HepG2 (cell line): ENCODE measurements around the gene CIAO2B. TPM values are rescaled to one million over a fixed set of nuclear protein-coding genes. Genes with fewer than 3 reads are reported as not detected.

Experiments used
- BHLHE40 ChIP-seq: IDR thresholded peaks from 2 replicates; pipeline ENCODE4 v1.6.1; 2011; ENCODE audit warnings: low read length, improper control_type of control experiment
- CEBPB ChIP-seq: IDR thresholded peaks from 2 replicates; pipeline ENCODE4 v1.6.1; 2011; ENCODE audit warnings: low read depth, low read length, improper control_type of control experiment, borderline replicate concordance
- FOXC1 ChIP-seq: sonication (generic); formaldehyde crosslinking; IDR thresholded peaks from 2 replicates; pipeline ENCODE4 v1.8.0; 2022; ENCODE audit warnings: mild to moderate bottlenecking, missing genetic modification reagents, borderline replicate concordance
- GATAD2A ChIP-seq: IDR thresholded peaks from 2 replicates; pipeline ENCODE4 v1.6.1; 2016
- HCFC1 ChIP-seq: fragments of 150-350 bp; IDR thresholded peaks from 2 replicates; pipeline ENCODE4 v1.6.1; 2014; ENCODE audit warnings: low read depth, low read length
- PITX1 ChIP-seq: sonication (generic); formaldehyde crosslinking; IDR thresholded peaks from 2 replicates; pipeline ENCODE4 v1.5.1; 2020; ENCODE audit warnings: mild to moderate bottlenecking, missing genetic modification reagents
- SAP130 ChIP-seq: IDR thresholded peaks from 2 replicates; pipeline ENCODE4 v1.6.1; 2016; ENCODE audit warnings: low read depth
- SIN3B ChIP-seq: fragments of 150-350 bp; IDR thresholded peaks from 2 replicates; pipeline ENCODE4 v1.6.1; 2014; ENCODE audit warnings: low read length
- ZNF317 ChIP-seq: sonication (generic); formaldehyde crosslinking; IDR thresholded peaks from 2 replicates; pipeline ENCODE4 v1.5.0; 2020; ENCODE audit warnings: mild to moderate bottlenecking, missing genetic modification reagents
- ZNF350 ChIP-seq: sonication (generic); formaldehyde crosslinking; IDR thresholded peaks from 2 replicates; pipeline ENCODE4 v1.4.0; 2020; ENCODE audit warnings: mild to moderate bottlenecking, low read depth, missing genetic modification reagents, borderline replicate concordance
- ZNF629 ChIP-seq: sonication (generic); formaldehyde crosslinking; conservative IDR thresholded peaks from 2 replicates; pipeline ENCODE4 v1.5.0; 2020; ENCODE audit warnings: missing genetic modification reagents
- polyA plus RNA-seq, 8 experiments: library from polyadenylated mRNA; depleted of rRNA in 3 of 8; stranded (reverse) in 7 of 8; unstranded in 1 of 8; fragments of >200 nt; fragmentation: Illumina TruSeq in 4 of 8; extraction: Trizol in 4 of 8; gene quantifications; 2 replicates each; pipeline versions ENCODE4 v1.2.1 to v1.2.3, GENCODE V29; 2011 to 2016; ENCODE audit warnings: low read depth in 4 of 8, missing spikeins in 1 of 8, mixed read lengths in 1 of 8; ENCODE audit not compliant: insufficient read depth in 1 of 8
- total RNA-seq, 5 experiments: library from RNA; depleted of rRNA; stranded (reverse); fragments of >200 nt; fragmentation: Illumina TruSeq; extraction: Trizol; gene quantifications; 2 replicates each; pipeline ENCODE4 v1.2.3, GENCODE V29; 2016; ENCODE audit warnings: low read depth in 1 of 5
- TF ChIP-seq, protein P1 (sequence below): sonication (generic); formaldehyde crosslinking; IDR thresholded peaks from 2 replicates; pipeline ENCODE4 v1.9.0; 2021; ENCODE audit warnings: missing genetic modification reagents, mild to moderate bottlenecking, borderline replicate concordance
- TF ChIP-seq, protein P2 (sequence below): sonication (generic); formaldehyde crosslinking; IDR thresholded peaks from 2 replicates; pipeline ENCODE4 v1.5.1; 2020; ENCODE audit warnings: missing genetic modification reagents, mild to moderate bottlenecking, borderline replicate concordance
- TF ChIP-seq, protein P3 (sequence below): sonication (generic); formaldehyde crosslinking; IDR thresholded peaks from 2 replicates; pipeline ENCODE4 v1.5.0; 2020; ENCODE audit warnings: mild to moderate bottlenecking, missing genetic modification reagents, borderline replicate concordance
- TF ChIP-seq, protein P4 (sequence below): sonication (generic); formaldehyde crosslinking; IDR thresholded peaks from 2 replicates; pipeline ENCODE4 v1.9.0; 2021; ENCODE audit warnings: missing genetic modification reagents, borderline replicate concordance

CIAO2B gene
- total and polyA plus RNA-seq, 2 of the 13 experiments (the other 11 are each of a cell fraction or from before 2014, with no cell fraction given): 157 to 293 TPM

DNA sequence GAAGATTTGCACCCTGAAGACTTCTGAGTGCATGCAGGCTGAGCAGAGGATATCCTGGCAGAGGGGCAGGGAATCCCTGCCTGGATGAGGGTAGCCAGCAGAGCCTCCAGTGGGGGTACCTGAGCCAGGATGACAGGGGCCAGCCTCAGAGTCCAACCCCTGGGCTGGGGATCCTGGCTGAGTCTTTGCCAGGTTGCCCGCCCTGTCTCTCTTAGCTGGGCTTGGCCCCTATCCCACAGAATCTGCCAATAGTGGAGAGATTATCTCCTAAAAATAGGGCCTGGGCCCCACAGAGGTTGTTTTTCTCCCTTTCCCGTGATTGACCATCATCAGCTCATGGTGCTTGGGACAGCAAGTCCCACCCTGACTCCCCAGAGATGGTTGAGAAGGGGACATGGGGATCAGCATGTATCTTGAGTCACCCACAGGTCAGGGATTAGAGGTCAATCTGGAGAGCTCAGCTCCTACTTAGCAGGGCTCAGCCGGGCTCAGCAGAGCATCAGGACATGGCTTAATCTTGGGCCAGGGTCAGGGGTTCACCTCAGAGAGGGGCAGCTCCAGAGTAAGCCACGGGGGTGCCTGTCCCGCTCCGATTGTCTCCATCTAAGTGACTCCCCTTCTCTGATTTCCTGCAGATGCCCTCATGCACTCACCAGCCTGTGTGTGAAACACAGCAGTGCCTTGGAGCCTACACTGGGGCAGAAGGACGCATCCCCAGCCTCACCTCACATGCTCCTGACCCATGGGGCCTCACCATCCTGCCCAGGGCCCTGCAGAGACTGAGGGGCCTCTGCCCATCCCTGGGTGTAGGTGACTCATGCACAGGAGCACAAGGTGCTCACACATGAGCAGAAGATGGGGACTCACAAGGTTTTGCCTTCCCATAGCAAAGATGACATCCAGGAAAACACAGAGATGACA is 27.0 kb downstream of the CIAO2B start (continued):
- TF ChIP-seq, protein P1, sequence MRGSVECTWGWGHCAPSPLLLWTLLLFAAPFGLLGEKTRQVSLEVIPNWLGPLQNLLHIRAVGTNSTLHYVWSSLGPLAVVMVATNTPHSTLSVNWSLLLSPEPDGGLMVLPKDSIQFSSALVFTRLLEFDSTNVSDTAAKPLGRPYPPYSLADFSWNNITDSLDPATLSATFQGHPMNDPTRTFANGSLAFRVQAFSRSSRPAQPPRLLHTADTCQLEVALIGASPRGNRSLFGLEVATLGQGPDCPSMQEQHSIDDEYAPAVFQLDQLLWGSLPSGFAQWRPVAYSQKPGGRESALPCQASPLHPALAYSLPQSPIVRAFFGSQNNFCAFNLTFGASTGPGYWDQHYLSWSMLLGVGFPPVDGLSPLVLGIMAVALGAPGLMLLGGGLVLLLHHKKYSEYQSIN: no peak
- TF ChIP-seq, protein P2, sequence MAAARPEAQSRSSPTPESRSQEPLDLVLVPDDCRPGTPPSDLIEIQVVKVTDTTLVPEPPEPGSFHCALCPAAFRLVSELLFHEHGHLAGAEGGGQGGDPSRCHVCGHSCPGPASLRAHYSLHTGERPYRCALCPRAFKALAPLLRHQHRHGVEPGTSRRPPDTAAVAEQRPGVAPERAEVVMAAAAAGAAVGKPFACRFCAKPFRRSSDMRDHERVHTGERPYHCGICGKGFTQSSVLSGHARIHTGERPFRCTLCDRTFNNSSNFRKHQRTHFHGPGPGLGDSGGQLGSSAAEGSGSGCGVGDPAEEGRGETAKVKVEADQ (CRISPR knock-in tag): no peak
- TF ChIP-seq FOXC1 (CRISPR knock-in tag): no peak
- TF ChIP-seq, protein P3, sequence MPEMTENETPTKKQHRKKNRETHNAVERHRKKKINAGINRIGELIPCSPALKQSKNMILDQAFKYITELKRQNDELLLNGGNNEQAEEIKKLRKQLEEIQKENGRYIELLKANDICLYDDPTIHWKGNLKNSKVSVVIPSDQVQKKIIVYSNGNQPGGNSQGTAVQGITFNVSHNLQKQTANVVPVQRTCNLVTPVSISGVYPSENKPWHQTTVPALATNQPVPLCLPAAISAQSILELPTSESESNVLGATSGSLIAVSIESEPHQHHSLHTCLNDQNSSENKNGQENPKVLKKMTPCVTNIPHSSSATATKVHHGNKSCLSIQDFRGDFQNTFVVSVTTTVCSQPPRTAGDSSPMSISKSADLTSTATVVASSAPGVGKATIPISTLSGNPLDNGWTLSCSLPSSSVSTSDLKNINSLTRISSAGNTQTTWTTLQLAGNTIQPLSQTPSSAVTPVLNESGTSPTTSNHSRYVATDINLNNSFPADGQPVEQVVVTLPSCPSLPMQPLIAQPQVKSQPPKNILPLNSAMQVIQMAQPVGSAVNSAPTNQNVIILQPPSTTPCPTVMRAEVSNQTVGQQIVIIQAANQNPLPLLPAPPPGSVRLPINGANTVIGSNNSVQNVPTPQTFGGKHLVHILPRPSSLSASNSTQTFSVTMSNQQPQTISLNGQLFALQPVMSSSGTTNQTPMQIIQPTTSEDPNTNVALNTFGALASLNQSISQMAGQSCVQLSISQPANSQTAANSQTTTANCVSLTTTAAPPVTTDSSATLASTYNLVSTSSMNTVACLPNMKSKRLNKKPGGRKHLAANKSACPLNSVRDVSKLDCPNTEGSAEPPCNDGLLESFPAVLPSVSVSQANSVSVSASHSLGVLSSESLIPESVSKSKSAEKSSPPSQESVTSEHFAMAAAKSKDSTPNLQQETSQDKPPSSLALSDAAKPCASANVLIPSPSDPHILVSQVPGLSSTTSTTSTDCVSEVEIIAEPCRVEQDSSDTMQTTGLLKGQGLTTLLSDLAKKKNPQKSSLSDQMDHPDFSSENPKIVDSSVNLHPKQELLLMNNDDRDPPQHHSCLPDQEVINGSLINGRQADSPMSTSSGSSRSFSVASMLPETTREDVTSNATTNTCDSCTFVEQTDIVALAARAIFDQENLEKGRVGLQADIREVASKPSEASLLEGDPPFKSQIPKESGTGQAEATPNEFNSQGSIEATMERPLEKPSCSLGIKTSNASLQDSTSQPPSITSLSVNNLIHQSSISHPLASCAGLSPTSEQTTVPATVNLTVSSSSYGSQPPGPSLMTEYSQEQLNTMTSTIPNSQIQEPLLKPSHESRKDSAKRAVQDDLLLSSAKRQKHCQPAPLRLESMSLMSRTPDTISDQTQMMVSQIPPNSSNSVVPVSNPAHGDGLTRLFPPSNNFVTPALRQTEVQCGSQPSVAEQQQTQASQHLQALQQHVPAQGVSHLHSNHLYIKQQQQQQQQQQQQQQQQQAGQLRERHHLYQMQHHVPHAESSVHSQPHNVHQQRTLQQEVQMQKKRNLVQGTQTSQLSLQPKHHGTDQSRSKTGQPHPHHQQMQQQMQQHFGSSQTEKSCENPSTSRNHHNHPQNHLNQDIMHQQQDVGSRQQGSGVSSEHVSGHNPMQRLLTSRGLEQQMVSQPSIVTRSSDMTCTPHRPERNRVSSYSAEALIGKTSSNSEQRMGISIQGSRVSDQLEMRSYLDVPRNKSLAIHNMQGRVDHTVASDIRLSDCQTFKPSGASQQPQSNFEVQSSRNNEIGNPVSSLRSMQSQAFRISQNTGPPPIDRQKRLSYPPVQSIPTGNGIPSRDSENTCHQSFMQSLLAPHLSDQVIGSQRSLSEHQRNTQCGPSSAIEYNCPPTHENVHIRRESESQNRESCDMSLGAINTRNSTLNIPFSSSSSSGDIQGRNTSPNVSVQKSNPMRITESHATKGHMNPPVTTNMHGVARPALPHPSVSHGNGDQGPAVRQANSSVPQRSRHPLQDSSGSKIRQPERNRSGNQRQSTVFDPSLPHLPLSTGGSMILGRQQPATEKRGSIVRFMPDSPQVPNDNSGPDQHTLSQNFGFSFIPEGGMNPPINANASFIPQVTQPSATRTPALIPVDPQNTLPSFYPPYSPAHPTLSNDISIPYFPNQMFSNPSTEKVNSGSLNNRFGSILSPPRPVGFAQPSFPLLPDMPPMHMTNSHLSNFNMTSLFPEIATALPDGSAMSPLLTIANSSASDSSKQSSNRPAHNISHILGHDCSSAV (CRISPR knock-in tag): no peak
- no peak for TF ChIP-seq ZNF629 (CRISPR knock-in tag)
- no peak for TF ChIP-seq HCFC1
- TF ChIP-seq GATAD2A (CRISPR knock-in tag): no peak
- no peak for TF ChIP-seq ZNF317
- no peak for TF ChIP-seq CEBPB
- TF ChIP-seq, protein P4, sequence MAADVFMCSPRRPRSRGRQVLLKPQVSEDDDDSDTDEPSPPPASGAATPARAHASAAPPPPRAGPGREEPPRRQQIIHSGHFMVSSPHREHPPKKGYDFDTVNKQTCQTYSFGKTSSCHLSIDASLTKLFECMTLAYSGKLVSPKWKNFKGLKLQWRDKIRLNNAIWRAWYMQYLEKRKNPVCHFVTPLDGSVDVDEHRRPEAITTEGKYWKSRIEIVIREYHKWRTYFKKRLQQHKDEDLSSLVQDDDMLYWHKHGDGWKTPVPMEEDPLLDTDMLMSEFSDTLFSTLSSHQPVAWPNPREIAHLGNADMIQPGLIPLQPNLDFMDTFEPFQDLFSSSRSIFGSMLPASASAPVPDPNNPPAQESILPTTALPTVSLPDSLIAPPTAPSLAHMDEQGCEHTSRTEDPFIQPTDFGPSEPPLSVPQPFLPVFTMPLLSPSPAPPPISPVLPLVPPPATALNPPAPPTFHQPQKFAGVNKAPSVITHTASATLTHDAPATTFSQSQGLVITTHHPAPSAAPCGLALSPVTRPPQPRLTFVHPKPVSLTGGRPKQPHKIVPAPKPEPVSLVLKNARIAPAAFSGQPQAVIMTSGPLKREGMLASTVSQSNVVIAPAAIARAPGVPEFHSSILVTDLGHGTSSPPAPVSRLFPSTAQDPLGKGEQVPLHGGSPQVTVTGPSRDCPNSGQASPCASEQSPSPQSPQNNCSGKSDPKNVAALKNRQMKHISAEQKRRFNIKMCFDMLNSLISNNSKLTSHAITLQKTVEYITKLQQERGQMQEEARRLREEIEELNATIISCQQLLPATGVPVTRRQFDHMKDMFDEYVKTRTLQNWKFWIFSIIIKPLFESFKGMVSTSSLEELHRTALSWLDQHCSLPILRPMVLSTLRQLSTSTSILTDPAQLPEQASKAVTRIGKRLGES (CRISPR knock-in tag): no peak
- TF ChIP-seq ZNF350: no peak
- no peak for TF ChIP-seq PITX1
- peak; percentile 20; the same call in 1 of the 2 replicates for TF ChIP-seq SAP130
- no peak for TF ChIP-seq BHLHE40
- TF ChIP-seq SIN3B: no peak
